ENCODE results near the gene SYT8. TPM values are rescaled to one million over a fixed set of nuclear protein-coding genes. Genes with fewer than 3 reads are reported as not detected.

SYT8 gene
- total RNA-seq, 1 donor from 2014 or later = 1.2 TPM

DNA sequence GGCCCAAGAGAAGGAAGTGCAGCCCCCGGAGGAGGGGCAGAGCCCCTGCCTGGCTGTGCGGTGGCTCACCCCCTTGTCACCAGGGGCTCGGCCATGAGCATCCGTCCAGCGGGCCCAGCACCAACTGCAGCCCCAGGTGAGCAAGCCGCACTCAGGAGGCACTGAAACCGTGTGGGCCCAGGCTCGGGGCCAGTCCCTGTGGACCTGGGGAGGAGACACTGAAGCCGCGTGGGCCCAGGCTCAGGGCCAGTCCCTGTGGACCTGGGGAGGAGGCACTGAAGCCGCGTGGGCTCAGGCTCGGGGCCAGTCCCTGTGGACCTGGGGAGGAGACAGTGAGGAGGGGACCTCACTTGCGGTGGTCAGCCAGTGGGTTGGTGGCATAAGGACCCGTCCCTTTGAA lies 32.0 kb downstream of the SYT8 start:
- Histone ChIP-seq H3K27ac (peak overlapping the region; percentile 96), H3K36me3 (no peaks in the 10 kb centered on the region), H3K4me3 (no peak overlapping the region), H3K9me3 (no peaks in the 10 kb centered on the region), H3K27me3 (no peaks in the 10 kb centered on the region), H3K4me1 (peaks cover 85% of the 10 kb centered on the region)
- DNase-seq (ENCODE audit: extremely low spot score in 2 of 2) = no peak
- intact Hi-C loops (cut with DNase I) = no loop called here
- TF ChIP-seq, protein P1, sequence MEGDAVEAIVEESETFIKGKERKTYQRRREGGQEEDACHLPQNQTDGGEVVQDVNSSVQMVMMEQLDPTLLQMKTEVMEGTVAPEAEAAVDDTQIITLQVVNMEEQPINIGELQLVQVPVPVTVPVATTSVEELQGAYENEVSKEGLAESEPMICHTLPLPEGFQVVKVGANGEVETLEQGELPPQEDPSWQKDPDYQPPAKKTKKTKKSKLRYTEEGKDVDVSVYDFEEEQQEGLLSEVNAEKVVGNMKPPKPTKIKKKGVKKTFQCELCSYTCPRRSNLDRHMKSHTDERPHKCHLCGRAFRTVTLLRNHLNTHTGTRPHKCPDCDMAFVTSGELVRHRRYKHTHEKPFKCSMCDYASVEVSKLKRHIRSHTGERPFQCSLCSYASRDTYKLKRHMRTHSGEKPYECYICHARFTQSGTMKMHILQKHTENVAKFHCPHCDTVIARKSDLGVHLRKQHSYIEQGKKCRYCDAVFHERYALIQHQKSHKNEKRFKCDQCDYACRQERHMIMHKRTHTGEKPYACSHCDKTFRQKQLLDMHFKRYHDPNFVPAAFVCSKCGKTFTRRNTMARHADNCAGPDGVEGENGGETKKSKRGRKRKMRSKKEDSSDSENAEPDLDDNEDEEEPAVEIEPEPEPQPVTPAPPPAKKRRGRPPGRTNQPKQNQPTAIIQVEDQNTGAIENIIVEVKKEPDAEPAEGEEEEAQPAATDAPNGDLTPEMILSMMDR (IDR thresholded peaks at IDR 0.05) = no peak
- TF ChIP-seq POLR2AphosphoS5 (IDR thresholded peaks at IDR 0.05; ENCODE audit: insufficient read depth in 1 of 2, low read depth in 1 of 2) (no peak), POLR2A (IDR thresholded peaks at IDR 0.05) (no peak)

- no peak for DNase-seq (ENCODE audit: extremely low spot score in 2 of 2)
- Histone ChIP-seq H3K4me3 (no peak overlapping the region), H3K27ac (peak overlapping the region; percentile 96), H3K27me3 (no peaks in the 10 kb centered on the region), H3K9me3 (no peaks in the 10 kb centered on the region), H3K4me1 (peaks cover 91% of the 10 kb centered on the region), H3K36me3 (no peaks in the 10 kb centered on the region)
- intact Hi-C loops (cut with DNase I) = no loop called here
- TF ChIP-seq POLR2AphosphoS5 (IDR thresholded peaks at IDR 0.05; ENCODE audit: insufficient read depth in 1 of 2, low read depth in 1 of 2) (no peak), POLR2A (IDR thresholded peaks at IDR 0.05) (no peak)
- TF ChIP-seq, protein P1 (IDR thresholded peaks at IDR 0.05) = no peak
Observed at GRCh38 chr11:1867381-1867780, 32.6 kb downstream of the SYT8 start.

- Histone ChIP-seq H3K9me3 (no peaks in the 10 kb centered on the region), H3K4me1 (peaks cover 96% of the 10 kb centered on the region), H3K27me3 (no peaks in the 10 kb centered on the region), H3K4me3 (peak overlapping the region; percentile 47 to 50), H3K27ac (peak overlapping the region; percentile 96), H3K36me3 (no peaks in the 10 kb centered on the region)
- TF ChIP-seq POLR2AphosphoS5 (IDR thresholded peaks at IDR 0.05; ENCODE audit: insufficient read depth in 1 of 2, low read depth in 1 of 2) = no peak
- no peak for TF ChIP-seq POLR2A (IDR thresholded peaks at IDR 0.05)
- TF ChIP-seq, protein P1 (IDR thresholded peaks at IDR 0.05) = no peak
- intact Hi-C loops (cut with DNase I) = no loop called here
- DNase-seq (ENCODE audit: extremely low spot score in 2 of 2) = no peak
Observed at GRCh38 chr11:1868056-1868635, 33.4 kb downstream of the SYT8 start.

- Histone ChIP-seq H3K27ac (peak overlapping the region; percentile 96), H3K4me3 (peak overlapping the region; percentile 47 to 50), H3K4me1 (peaks cover 96% of the 10 kb centered on the region), H3K9me3 (no peaks in the 10 kb centered on the region), H3K36me3 (no peaks in the 10 kb centered on the region), H3K27me3 (no peaks in the 10 kb centered on the region)
- peak in 1 of 2 donors; percentile 4 for TF ChIP-seq POLR2A (IDR thresholded peaks at IDR 0.05)
- TF ChIP-seq, protein P1 (IDR thresholded peaks at IDR 0.05) = no peak
- TF ChIP-seq POLR2AphosphoS5 (IDR thresholded peaks at IDR 0.05; ENCODE audit: insufficient read depth in 1 of 2, low read depth in 1 of 2) = peak in 1 of 2 donors; percentile 62
- intact Hi-C loops (cut with DNase I) = no loop called here
- no peak for DNase-seq (ENCODE audit: extremely low spot score in 2 of 2)
Observed at GRCh38 chr11:1868636-1869291, 34.0 kb downstream of the SYT8 start.

Data from vagina (tissue), 2 donors.